ENCODE measurements around the gene MYEOV. TPM values are rescaled to one million over a fixed set of nuclear protein-coding genes. Genes with fewer than 3 reads are reported as not detected.

MYEOV gene
- total RNA-seq, 1 experiment from 2014 or later, result 1.4 TPM

- Mint-ChIP-seq H3K27ac (no peak overlapping the region), H3K4me1 (peaks cover 5% of the 10 kb centered on the region), H3K27me3 (ENCODE audit: low read depth) (no peaks in the 10 kb centered on the region), H3K4me3 (no peak overlapping the region), H3K36me3 (no peaks in the 10 kb centered on the region), H3K9me3 (no peaks in the 10 kb centered on the region)
- no peak for DNase-seq (ENCODE audit: low spot score)
- no peak for ATAC-seq
- CTCF ChIA-PET, result no interaction called here
- TF ChIP-seq TP53 (CRISPR knock-in tag; IDR thresholded peaks at IDR 0.05), result no peak
- TF ChIP-seq ATF2 (CRISPR knock-in tag; IDR thresholded peaks at IDR 0.05; ENCODE audit: borderline replicate concordance, low read depth), result no peak
- no peak for TF ChIP-seq SOX15 (CRISPR knock-in tag; IDR thresholded peaks at IDR 0.05)
- TF ChIP-seq ZNF671 (CRISPR knock-in tag; IDR thresholded peaks at IDR 0.05), result no peak
- TF ChIP-seq, protein P1, sequence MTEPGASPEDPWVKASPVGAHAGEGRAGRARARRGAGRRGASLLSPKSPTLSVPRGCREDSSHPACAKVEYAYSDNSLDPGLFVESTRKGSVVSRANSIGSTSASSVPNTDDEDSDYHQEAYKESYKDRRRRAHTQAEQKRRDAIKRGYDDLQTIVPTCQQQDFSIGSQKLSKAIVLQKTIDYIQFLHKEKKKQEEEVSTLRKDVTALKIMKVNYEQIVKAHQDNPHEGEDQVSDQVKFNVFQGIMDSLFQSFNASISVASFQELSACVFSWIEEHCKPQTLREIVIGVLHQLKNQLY (CRISPR knock-in tag; IDR thresholded peaks at IDR 0.05), result no peak
- TF ChIP-seq NR1H2 (CRISPR knock-in tag; IDR thresholded peaks at IDR 0.05), result no peak
- POLR2A ChIA-PET, result no interaction called here
Measured at GRCh38 chr11:69302447-69303020, 8.6 kb downstream of the MYEOV start.

- Mint-ChIP-seq H3K9me3 (no peaks in the 10 kb centered on the region), H3K4me3 (no peak overlapping the region), H3K27ac (no peak overlapping the region), H3K36me3 (no peaks in the 10 kb centered on the region), H3K4me1 (no peaks in the 10 kb centered on the region; the same call in 1 of the 2 replicates), H3K27me3 (ENCODE audit: low read depth) (no peaks in the 10 kb centered on the region)
- ChIA-PET POLR2A (no interaction called here), CTCF (no interaction called here)
- ATAC-seq, result no peak
- TF ChIP-seq ATF3 (CRISPR knock-in tag; conservative IDR thresholded peaks at IDR 0.05) (no peak), SMAD3 (CRISPR knock-in tag; IDR thresholded peaks at IDR 0.05; ENCODE audit: borderline replicate concordance) (no peak), GABPB1 (CRISPR knock-in tag; IDR thresholded peaks at IDR 0.05) (no peak), ZNF219 (CRISPR knock-in tag; IDR thresholded peaks at IDR 0.05; ENCODE audit: borderline replicate concordance) (no peak), MXD4 (CRISPR knock-in tag; IDR thresholded peaks at IDR 0.05; ENCODE audit: borderline replicate concordance) (no peak), ZNF263 (CRISPR knock-in tag; IDR thresholded peaks at IDR 0.05; ENCODE audit: low read depth) (no peak), FOXJ3 (CRISPR knock-in tag; IDR thresholded peaks at IDR 0.05; ENCODE audit: borderline replicate concordance) (no peak), CBFB (CRISPR knock-in tag; IDR thresholded peaks at IDR 0.05; ENCODE audit: low read depth) (no peak), TEAD1 (CRISPR knock-in tag; IDR thresholded peaks at IDR 0.05) (no peak), ZNF532 (CRISPR knock-in tag; IDR thresholded peaks at IDR 0.05; ENCODE audit: borderline replicate concordance) (no peak), ATF1 (CRISPR knock-in tag; IDR thresholded peaks at IDR 0.05) (no peak), OVOL2 (CRISPR knock-in tag; IDR thresholded peaks at IDR 0.05; ENCODE audit: borderline replicate concordance) (no peak), ZNF121 (CRISPR knock-in tag; IDR thresholded peaks at IDR 0.05) (no peak), IRF1 (CRISPR knock-in tag; IDR thresholded peaks at IDR 0.05) (no peak), E2F5 (CRISPR knock-in tag; IDR thresholded peaks at IDR 0.05) (no peak)
- TF ChIP-seq, protein P2, sequence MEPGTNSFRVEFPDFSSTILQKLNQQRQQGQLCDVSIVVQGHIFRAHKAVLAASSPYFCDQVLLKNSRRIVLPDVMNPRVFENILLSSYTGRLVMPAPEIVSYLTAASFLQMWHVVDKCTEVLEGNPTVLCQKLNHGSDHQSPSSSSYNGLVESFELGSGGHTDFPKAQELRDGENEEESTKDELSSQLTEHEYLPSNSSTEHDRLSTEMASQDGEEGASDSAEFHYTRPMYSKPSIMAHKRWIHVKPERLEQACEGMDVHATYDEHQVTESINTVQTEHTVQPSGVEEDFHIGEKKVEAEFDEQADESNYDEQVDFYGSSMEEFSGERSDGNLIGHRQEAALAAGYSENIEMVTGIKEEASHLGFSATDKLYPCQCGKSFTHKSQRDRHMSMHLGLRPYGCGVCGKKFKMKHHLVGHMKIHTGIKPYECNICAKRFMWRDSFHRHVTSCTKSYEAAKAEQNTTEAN (CRISPR knock-in tag; IDR thresholded peaks at IDR 0.05), result no peak
- TF ChIP-seq, protein P3, sequence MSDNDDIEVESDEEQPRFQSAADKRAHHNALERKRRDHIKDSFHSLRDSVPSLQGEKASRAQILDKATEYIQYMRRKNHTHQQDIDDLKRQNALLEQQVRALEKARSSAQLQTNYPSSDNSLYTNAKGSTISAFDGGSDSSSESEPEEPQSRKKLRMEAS (CRISPR knock-in tag; IDR thresholded peaks at IDR 0.05), result no peak
- no peak for DNase-seq (ENCODE audit: low spot score)
Measured at GRCh38 chr11:69303427-69303826, 9.5 kb downstream of the MYEOV start.

Data from WTC11 (cell line).